GM19099 (cell line): Measurements from ENCODE around the gene ATP7B.

ENCODE experiments used
- POLR2A ChIP-seq: IDR thresholded peaks from 3 replicates; pipeline ENCODE4 v1.6.1; 2011; ENCODE audit warnings: low read depth; ENCODE audit not compliant: insufficient read length; ENCODE audit errors: extremely low read depth

ATP7B gene

GRCh38 chr13:51910508-51910907 is 100.7 kb downstream of the ATP7B start:
- no peak for TF ChIP-seq POLR2A

- TF ChIP-seq POLR2A = no peak
Observed at GRCh38 chr13:51907040-51907732, 104.1 kb downstream of the ATP7B start.

- TF ChIP-seq POLR2A = no peak
Observed at GRCh38 chr13:51906581-51906980, 104.7 kb downstream of the ATP7B start.

- TF ChIP-seq POLR2A = no peak
Observed at GRCh38 chr13:51905787-51906186, 105.5 kb downstream of the ATP7B start.

GRCh38 chr13:51902776-51903175 is 108.5 kb downstream of the ATP7B start:
- no peak for TF ChIP-seq POLR2A

GRCh38 chr13:51900471-51900870 is 110.8 kb downstream of the ATP7B start:
- TF ChIP-seq POLR2A = no peak

GRCh38 chr13:51895906-51896888 is 115.1 kb downstream of the ATP7B start:
- no peak for TF ChIP-seq POLR2A

- TF ChIP-seq POLR2A = no peak
Observed at GRCh38 chr13:51894239-51894638, 117.0 kb downstream of the ATP7B start.

GRCh38 chr13:51892657-51893056 is 118.6 kb downstream of the ATP7B start:
- TF ChIP-seq POLR2A = no peak

- TF ChIP-seq POLR2A = no peak
Observed at GRCh38 chr13:51887468-51887867, 123.8 kb downstream of the ATP7B start.

GRCh38 chr13:51885651-51886050 is 125.6 kb downstream of the ATP7B start:
- no peak for TF ChIP-seq POLR2A

- no peak for TF ChIP-seq POLR2A
Observed at GRCh38 chr13:51883226-51883600, 128.0 kb downstream of the ATP7B start.
